ENCODE measurements around the gene SCYL2.

Gene SCYL2

GRCh38 chr12:100382338-100382737 lies 115.4 kb downstream of the SCYL2 start:
- DNase-seq = no peak

- no peak for DNase-seq
Measured at GRCh38 chr12:100383586-100384558, 116.9 kb downstream of the SCYL2 start.

- no peak for DNase-seq
Measured at GRCh38 chr12:100384559-100384935, 117.6 kb downstream of the SCYL2 start.

- DNase-seq = no peak
Measured at GRCh38 chr12:100388382-100388781, 121.4 kb downstream of the SCYL2 start.
